Gastrocnemius medialis (tissue), 4 donors: ENCODE data around the gene CCDC172. TPM values are rescaled to one million over a fixed set of nuclear protein-coding genes. Genes with fewer than 3 reads are reported as not detected.
A peak's percentile ranks its signal among the peaks of the same experiment; 100 is the strongest.
"Not testable (repeated sequence)": the region's sequence is repeated elsewhere in the genome, so short reads cannot be mapped to it uniquely, and the experiment has no call there.

ENCODE experiments used
- ATAC-seq, 2 donors: fragments of 150-250 bp; one replicate each; pipeline ENCODE4 v1.9.1; 2016
- DNase-seq, 2 donors: peaks; one replicate each; pipeline ENCODE4 v3.0.0-alpha.2; 2019
- H3K27ac ChIP-seq, 4 donors: fragments of 200-600 bp; sonication (generic); 1 replicate in 1 of 4; 2 replicates in 3 of 4; pipeline ENCODE4 v1.5.1; 2016 to 2018; ENCODE audit warnings: mild to moderate bottlenecking in 2 of 4, moderate library complexity in 1 of 4
- H3K27me3 ChIP-seq, 3 donors: fragments of 200-600 bp; sonication (generic) in 2 of 3; 1 replicate in 1 of 3; 2 replicates in 2 of 3; pipeline versions ENCODE4 v1.5.1 to v1.6.0; 2016 to 2019; ENCODE audit warnings: mild to moderate bottlenecking in 1 of 3, moderate library complexity in 1 of 3
- H3K36me3 ChIP-seq, 2 donors: fragments of 200-600 bp; sonication (generic) in 1 of 2; one replicate each; pipeline ENCODE4 v1.5.1; 2017 to 2018
- H3K4me1 ChIP-seq, 2 donors: fragments of 200-600 bp; sonication (generic) in 1 of 2; one replicate each; pipeline ENCODE4 v1.5.1; 2016 to 2017; ENCODE audit warnings: mild to moderate bottlenecking in 2 of 2
- H3K4me3 ChIP-seq, 4 donors: fragments of 200-600 bp; sonication (generic) in 3 of 4; 1 replicate in 1 of 4; 2 replicates in 3 of 4; pipeline ENCODE4 v1.5.1; 2016 to 2019; ENCODE audit warnings: mild to moderate bottlenecking in 2 of 4
- H3K9me3 ChIP-seq, 3 donors: fragments of 200-600 bp; sonication (generic) in 2 of 3; 1 replicate in 1 of 3; 2 replicates in 2 of 3; pipeline ENCODE4 v1.5.1; 2016 to 2019
- CTCF ChIP-seq, 5 experiments: fragments of 450-650 bp in 3 of 5; fragments of 200-600 bp in 2 of 5; sonication (generic) in 2 of 5; IDR thresholded peaks in 4 of 5; conservative IDR thresholded peaks in 1 of 5; 1 replicate in 4 of 5; 2 replicates in 1 of 5; pipeline ENCODE4 v1.5.1; 2016 to 2019; ENCODE audit warnings: antibody characterized with exemption in 5 of 5, mild to moderate bottlenecking in 3 of 5, moderate library complexity in 3 of 5
- POLR2A ChIP-seq, 2 donors: fragments of 450-650 bp; IDR thresholded peaks; one replicate each; pipeline ENCODE4 v1.6.1; 2017; ENCODE audit warnings: antibody characterized with exemption in 2 of 2, mild to moderate bottlenecking in 2 of 2, moderate library complexity in 2 of 2
- in situ Hi-C, 4 donors: fragments of 200-750 bp; cut with MboI; loops; one replicate each; pipeline versions ENCODE4 v1.15.0 to v1.8.0; 2017; ENCODE audit warnings: low sequenced_read_pairs in 4 of 4
- intact Hi-C: fragments of 100-400 bp; cut with DNase I; formaldehyde crosslinking; loops from one replicate; pipeline ENCODE4 v1.15.1; 2023; ENCODE audit warnings: low total_unique reads
- total RNA-seq, 4 donors: library from RNA; depleted of rRNA; stranded (reverse); fragments of >200 nt; gene quantifications; one replicate each; pipeline versions ENCODE4 v1.1.0 to v1.2.3, GENCODE V29; 2016

CCDC172 gene
- total RNA-seq, 4 donors from 2014 or later = not detected

- no peaks in the 10 kb centered on the region for H3K9me3 ChIP-seq
- in situ Hi-C loops (loop anchor here in 1 of 4 donors (25.0 kb wide), 1 partner anchor 1224 kb away; no protein-coding TSS in a partner anchor), intact Hi-C loops (loop anchor here (5.0 kb wide), 1 partner anchor 1244 kb away; no protein-coding TSS in a partner anchor)
- H3K4me3 ChIP-seq = no peak overlapping the region
- no peaks in the 10 kb centered on the region for H3K4me1 ChIP-seq
- DNase-seq = no peak
- TF ChIP-seq CTCF (IDR thresholded peaks at IDR 0.05 in 4 of 5, conservative IDR thresholded peaks at IDR 0.05 in 1 of 5) (peak in 4 of 5 experiments; percentile 22 to 52 (median 35)), POLR2A (IDR thresholded peaks at IDR 0.05) (no peak)
- H3K36me3 ChIP-seq = no peaks in the 10 kb centered on the region
- H3K27me3 ChIP-seq = no peaks in the 10 kb centered on the region
- ATAC-seq = no peak
- no peak overlapping the region for H3K27ac ChIP-seq
Measured at GRCh38 chr10:116385994-116386809, 62.0 kb downstream of the CCDC172 start.

GRCh38 chr10:116393246-116393831 is 69.1 kb downstream of the CCDC172 start:
- not testable (repeated sequence) for ATAC-seq, H3K36me3 ChIP-seq, H3K27ac ChIP-seq, DNase-seq, H3K4me3 ChIP-seq, H3K9me3 ChIP-seq, H3K4me1 ChIP-seq, H3K27me3 ChIP-seq
- in situ Hi-C loops = loop anchor here in 1 of 4 donors (25.0 kb wide), 1 partner anchor 1231 kb away; no protein-coding TSS in a partner anchor
- intact Hi-C loops = loop anchor here (10.0 kb wide), 1 partner anchor 879 kb away; no protein-coding TSS in a partner anchor

- Histone ChIP-seq H3K4me3 (no peak overlapping the region), H3K4me1 (no peaks in the 10 kb centered on the region), H3K9me3 (no peaks in the 10 kb centered on the region), H3K36me3 (no peaks in the 10 kb centered on the region), H3K27me3 (no peaks in the 10 kb centered on the region), H3K27ac (no peak overlapping the region)
- in situ Hi-C loops (loop anchor here in 1 of 4 donors (25.0 kb wide), 1 partner anchor 1233 kb away; no protein-coding TSS in a partner anchor), intact Hi-C loops (loop anchor here (10.0 kb wide), 1 partner anchor 881 kb away; no protein-coding TSS in a partner anchor)
- TF ChIP-seq CTCF (IDR thresholded peaks at IDR 0.05 in 4 of 5, conservative IDR thresholded peaks at IDR 0.05 in 1 of 5) (no peak), POLR2A (IDR thresholded peaks at IDR 0.05) (no peak)
- DNase-seq = no peak
- no peak for ATAC-seq
Measured at GRCh38 chr10:116395223-116395985, 71.2 kb downstream of the CCDC172 start.

- H3K27me3 ChIP-seq = no peaks in the 10 kb centered on the region
- H3K4me1 ChIP-seq = no peaks in the 10 kb centered on the region
- no peaks in the 10 kb centered on the region for H3K36me3 ChIP-seq
- DNase-seq (no peak), ATAC-seq (no peak)
- H3K27ac ChIP-seq = no peak overlapping the region
- no peak overlapping the region for H3K4me3 ChIP-seq
- H3K9me3 ChIP-seq = no peaks in the 10 kb centered on the region
- TF ChIP-seq CTCF (IDR thresholded peaks at IDR 0.05 in 4 of 5, conservative IDR thresholded peaks at IDR 0.05 in 1 of 5) = no peak
- TF ChIP-seq POLR2A (IDR thresholded peaks at IDR 0.05) = no peak
- in situ Hi-C loops = loop anchor here in 1 of 4 donors (25.0 kb wide), 1 partner anchor 1236 kb away; no protein-coding TSS in a partner anchor
- intact Hi-C loops = loop anchor here (10.0 kb wide), 1 partner anchor 883 kb away; no protein-coding TSS in a partner anchor
Measured at GRCh38 chr10:116398224-116398623, 74.0 kb downstream of the CCDC172 start.
